Left lung (tissue), 10 donors: ENCODE data around the gene AIG1. TPM values are rescaled to one million over a fixed set of nuclear protein-coding genes. Genes with fewer than 3 reads are reported as not detected.

Experiments used
- ATAC-seq: fragments of 200-7000 bp; cut with Tn5 transposase; one replicate; pipeline ENCODE4 v1.9.1; 2020; ENCODE audit warnings: moderate library complexity
- DNase-seq, 4 donors: peaks; one replicate each; pipeline ENCODE4 v3.0.0-alpha.2; 2013 to 2020
- H3K27ac ChIP-seq, 2 donors: fragments of 200-600 bp; sonication (generic) in 1 of 2; one replicate each; pipeline versions ENCODE4 v1.5.0 to v1.8.0; 2020 to 2021
- H3K27me3 ChIP-seq, 2 donors: fragments of 200-600 bp; sonication (generic) in 1 of 2; one replicate each; pipeline versions ENCODE4 v1.5.0 to v1.8.0; 2020 to 2021
- H3K36me3 ChIP-seq, 2 donors: fragments of 200-600 bp; sonication (generic) in 1 of 2; one replicate each; pipeline versions ENCODE4 v1.5.0 to v1.8.0; 2020 to 2021
- H3K4me1 ChIP-seq, 2 donors: fragments of 200-600 bp; one replicate each; pipeline ENCODE4 v1.8.0; 2021
- H3K4me3 ChIP-seq, 2 donors: fragments of 200-600 bp; sonication (generic) in 1 of 2; one replicate each; pipeline versions ENCODE4 v1.5.0 to v1.8.0; 2020 to 2021; ENCODE audit warnings: mild to moderate bottlenecking in 1 of 2
- H3K9me3 ChIP-seq, 2 donors: fragments of 200-600 bp; sonication (generic) in 1 of 2; one replicate each; pipeline versions ENCODE4 v1.5.0 to v1.8.0; 2020 to 2021
- intact Hi-C, 2 donors: fragments of 100-400 bp; cut with DNase I; formaldehyde crosslinking; loops; one replicate each; pipeline versions ENCODE4 v1.11.2 to v1.14.2; 2022
- polyA plus RNA-seq, 6 donors: library from polyadenylated mRNA; unstranded; fragments of 120-200 nt; gene quantifications; one replicate each; pipeline ENCODE4 v1.2.1, GENCODE V29; 2013; ENCODE audit not compliant: insufficient read length in 6 of 6
- total RNA-seq, 2 donors: library from RNA; stranded (reverse); fragmentation: NEBNext Ultra II Directional; extraction: Animal tissue kit (Norgen Biotek cat#: 25700); gene quantifications; one replicate each; pipeline ENCODE4 v1.2.1, GENCODE V29; 2021
- TF ChIP-seq, protein P1 (sequence below), 2 donors: fragments of 200-600 bp; sonication (generic) in 1 of 2; IDR thresholded peaks; one replicate each; pipeline versions ENCODE4 v1.5.0 to v1.8.0; 2021; ENCODE audit warnings: antibody characterized with exemption in 2 of 2
- donor health status: DM: no; HTN: yes; CAD: no.
- donor health status: DM: no; HTN: no; CAD: no.

AIG1 gene
- total and polyA plus RNA-seq, 8 donors = 34.7 to 45.4 (median 36.8) TPM

DNA sequence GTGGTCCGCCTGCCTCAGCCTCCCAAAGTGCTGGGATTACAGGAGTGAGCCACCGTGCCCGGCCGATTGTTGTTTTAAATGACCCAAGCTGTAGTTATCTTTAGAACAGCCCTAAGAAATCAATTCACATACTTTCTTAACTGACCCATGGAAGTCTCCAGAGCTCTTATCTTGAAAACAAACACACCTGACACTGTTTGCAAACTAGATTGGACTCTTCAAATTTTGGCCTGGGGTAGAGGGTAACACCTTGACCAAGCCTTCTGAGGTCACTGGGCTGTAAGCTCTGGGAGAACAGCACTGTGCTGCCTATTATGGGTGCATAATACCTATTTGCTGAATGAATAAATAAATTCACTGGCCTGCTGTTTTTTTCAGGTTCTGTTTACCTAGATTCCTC lies 190.6 kb downstream of the AIG1 start:
- ATAC-seq = peak; percentile 79
- Histone ChIP-seq H3K27ac (no peak overlapping the region), H3K36me3 (no peaks in the 10 kb centered on the region), H3K27me3 (no peaks in the 10 kb centered on the region), H3K4me3 (no peak overlapping the region), H3K9me3 (no peaks in the 10 kb centered on the region), H3K4me1 (peaks cover 0 to 7% of the 10 kb centered on the region in 2 donors)
- intact Hi-C loops = no loop called here
- no peak for DNase-seq
- TF ChIP-seq, protein P1, sequence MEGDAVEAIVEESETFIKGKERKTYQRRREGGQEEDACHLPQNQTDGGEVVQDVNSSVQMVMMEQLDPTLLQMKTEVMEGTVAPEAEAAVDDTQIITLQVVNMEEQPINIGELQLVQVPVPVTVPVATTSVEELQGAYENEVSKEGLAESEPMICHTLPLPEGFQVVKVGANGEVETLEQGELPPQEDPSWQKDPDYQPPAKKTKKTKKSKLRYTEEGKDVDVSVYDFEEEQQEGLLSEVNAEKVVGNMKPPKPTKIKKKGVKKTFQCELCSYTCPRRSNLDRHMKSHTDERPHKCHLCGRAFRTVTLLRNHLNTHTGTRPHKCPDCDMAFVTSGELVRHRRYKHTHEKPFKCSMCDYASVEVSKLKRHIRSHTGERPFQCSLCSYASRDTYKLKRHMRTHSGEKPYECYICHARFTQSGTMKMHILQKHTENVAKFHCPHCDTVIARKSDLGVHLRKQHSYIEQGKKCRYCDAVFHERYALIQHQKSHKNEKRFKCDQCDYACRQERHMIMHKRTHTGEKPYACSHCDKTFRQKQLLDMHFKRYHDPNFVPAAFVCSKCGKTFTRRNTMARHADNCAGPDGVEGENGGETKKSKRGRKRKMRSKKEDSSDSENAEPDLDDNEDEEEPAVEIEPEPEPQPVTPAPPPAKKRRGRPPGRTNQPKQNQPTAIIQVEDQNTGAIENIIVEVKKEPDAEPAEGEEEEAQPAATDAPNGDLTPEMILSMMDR (IDR thresholded peaks at IDR 0.05) = no peak

GRCh38 chr6:143252961-143253360 lies 192.3 kb downstream of the AIG1 start:
- DNase-seq (no peak), ATAC-seq (no peak)
- no peak overlapping the region for H3K4me3 ChIP-seq
- no peaks in the 10 kb centered on the region for H3K9me3 ChIP-seq
- H3K36me3 ChIP-seq = no peaks in the 10 kb centered on the region
- TF ChIP-seq, protein P1 (IDR thresholded peaks at IDR 0.05) = no peak
- no peaks in the 10 kb centered on the region for H3K27me3 ChIP-seq
- no peak overlapping the region for H3K27ac ChIP-seq
- intact Hi-C loops = no loop called here
- peaks cover 0 to 7% of the 10 kb centered on the region in 2 donors for H3K4me1 ChIP-seq

GRCh38 chr6:143253586-143253985 lies 192.9 kb downstream of the AIG1 start:
- Histone ChIP-seq H3K27ac (no peak overlapping the region), H3K4me3 (no peak overlapping the region), H3K36me3 (no peaks in the 10 kb centered on the region), H3K9me3 (no peaks in the 10 kb centered on the region), H3K4me1 (peaks cover 0 to 7% of the 10 kb centered on the region in 2 donors), H3K27me3 (no peaks in the 10 kb centered on the region)
- intact Hi-C loops = no loop called here
- ATAC-seq = peak; percentile 77
- DNase-seq = peak in 2 of 4 donors; percentile 67 to 70
- TF ChIP-seq, protein P1 (IDR thresholded peaks at IDR 0.05) = no peak

- Histone ChIP-seq H3K9me3 (peaks cover 0 to 14% of the 10 kb centered on the region in 2 donors), H3K36me3 (no peaks in the 10 kb centered on the region), H3K4me3 (no peak overlapping the region), H3K27me3 (no peaks in the 10 kb centered on the region), H3K4me1 (no peaks in the 10 kb centered on the region), H3K27ac (no peak overlapping the region)
- ATAC-seq = no peak
- no peak for DNase-seq
- intact Hi-C loops = no loop called here
- TF ChIP-seq, protein P1 (IDR thresholded peaks at IDR 0.05) = no peak
Measured at GRCh38 chr6:143258945-143259344, 198.3 kb downstream of the AIG1 start.

GRCh38 chr6:143260857-143261256 lies 200.2 kb downstream of the AIG1 start:
- peaks cover 0 to 14% of the 10 kb centered on the region in 2 donors for H3K9me3 ChIP-seq
- no peak overlapping the region for H3K27ac ChIP-seq
- no peaks in the 10 kb centered on the region for H3K4me1 ChIP-seq
- TF ChIP-seq, protein P1 (IDR thresholded peaks at IDR 0.05) = no peak
- ATAC-seq (no peak), DNase-seq (no peak)
- no peak overlapping the region for H3K4me3 ChIP-seq
- intact Hi-C loops = no loop called here
- no peaks in the 10 kb centered on the region for H3K36me3 ChIP-seq
- no peaks in the 10 kb centered on the region for H3K27me3 ChIP-seq
